Left ventricle myocardium inferior (tissue), 1 donor: ENCODE measurements around the gene LRFN3. TPM values are rescaled to one million over a fixed set of nuclear protein-coding genes. Genes with fewer than 3 reads are reported as not detected.

Source experiments
- DNase-seq: peaks from one replicate; pipeline ENCODE4 v3.0.0-alpha.2; 2020
- H3K27ac ChIP-seq: fragments of 200-600 bp; replicated peaks from 2 replicates; pipeline ENCODE4 v1.8.0; 2021
- H3K27me3 ChIP-seq: fragments of 200-600 bp; 2 replicates; pipeline ENCODE4 v1.8.0; 2021; ENCODE audit warnings: low read depth
- H3K36me3 ChIP-seq: fragments of 200-600 bp; 2 replicates; pipeline ENCODE4 v1.8.0; 2021
- H3K4me1 ChIP-seq: fragments of 200-600 bp; 2 replicates; pipeline ENCODE4 v1.8.0; 2021
- H3K4me3 ChIP-seq: fragments of 200-600 bp; 2 replicates; pipeline ENCODE4 v1.8.0; 2021; ENCODE audit warnings: mild to moderate bottlenecking, moderate library complexity
- H3K9me3 ChIP-seq: fragments of 200-600 bp; replicated peaks from 2 replicates; pipeline ENCODE4 v1.8.0; 2021
- intact Hi-C: fragments of 100-400 bp; cut with micrococcal nuclease; formaldehyde crosslinking; loops from one replicate; pipeline ENCODE4 v1.11.0; 2022
- total RNA-seq: library from RNA; stranded (reverse); fragmentation: NEBNext Ultra II Directional; extraction: Animal tissue kit (Norgen Biotek cat#: 25700); gene quantifications from one replicate; pipeline ENCODE4 v1.2.1, GENCODE V29; 2021
- TF ChIP-seq, protein P1 (sequence below): fragments of 200-600 bp; IDR thresholded peaks from 2 replicates; pipeline ENCODE4 v1.8.0; 2021; ENCODE audit warnings: antibody characterized with exemption, mild to moderate bottlenecking, borderline replicate concordance
- donor health status: DM: no; HTN: yes; CAD: no; lungs with severe emphysema.

Gene LRFN3
- total RNA-seq, 1 donor from 2014 or later, result 7.1 TPM

DNA sequence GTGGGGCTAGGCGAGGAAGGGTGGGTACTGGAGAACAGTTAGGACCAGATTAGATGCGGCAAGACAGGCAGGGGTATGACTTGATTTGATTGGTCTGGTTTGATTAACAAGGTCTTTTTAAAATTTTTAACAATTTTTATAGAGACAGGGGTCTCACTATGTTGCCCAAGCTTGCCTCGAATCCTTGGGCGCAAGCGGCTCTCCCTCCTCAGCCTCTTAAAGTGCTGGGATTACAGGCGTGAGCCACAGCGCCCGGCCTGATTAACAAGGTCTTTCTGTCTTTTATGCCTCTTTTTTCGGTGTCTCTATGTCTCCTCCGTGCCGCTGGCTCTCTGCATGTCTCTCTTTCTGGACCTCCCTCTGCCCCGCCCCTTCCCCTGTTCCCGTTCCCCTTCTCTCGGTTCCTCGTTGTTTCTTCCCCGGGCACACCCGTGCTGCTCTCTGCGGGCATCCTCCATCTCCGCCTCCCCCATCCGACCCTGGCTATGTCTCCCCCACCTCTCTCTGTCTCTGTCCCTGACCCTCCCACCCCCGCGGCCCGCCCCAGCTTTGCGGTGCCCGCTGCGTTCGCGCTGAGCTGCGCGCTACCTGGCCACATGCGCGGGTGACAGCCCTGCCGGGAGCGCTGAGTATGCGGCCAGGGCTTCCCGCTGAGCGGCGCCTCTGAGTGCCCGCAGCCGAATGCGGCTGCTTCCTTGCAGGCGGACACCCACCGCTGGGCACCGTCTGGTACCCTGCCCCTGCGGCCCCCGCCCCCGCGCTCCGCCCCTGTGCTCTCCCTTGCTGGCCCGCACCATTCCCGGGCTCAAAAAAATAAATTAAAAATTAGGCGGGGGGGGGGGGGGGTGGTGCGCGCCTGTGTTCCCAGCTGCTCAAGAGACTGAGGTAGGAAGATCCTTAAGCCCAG, 50.7 kb downstream of the LRFN3 start:
- DNase-seq, result peak; percentile 50
- no peaks in the 10 kb centered on the region for H3K9me3 ChIP-seq
- H3K4me3 ChIP-seq, result peak overlapping the region; percentile 52
- intact Hi-C loops, result no loop called here
- H3K36me3 ChIP-seq, result no peaks in the 10 kb centered on the region
- TF ChIP-seq, protein P1, sequence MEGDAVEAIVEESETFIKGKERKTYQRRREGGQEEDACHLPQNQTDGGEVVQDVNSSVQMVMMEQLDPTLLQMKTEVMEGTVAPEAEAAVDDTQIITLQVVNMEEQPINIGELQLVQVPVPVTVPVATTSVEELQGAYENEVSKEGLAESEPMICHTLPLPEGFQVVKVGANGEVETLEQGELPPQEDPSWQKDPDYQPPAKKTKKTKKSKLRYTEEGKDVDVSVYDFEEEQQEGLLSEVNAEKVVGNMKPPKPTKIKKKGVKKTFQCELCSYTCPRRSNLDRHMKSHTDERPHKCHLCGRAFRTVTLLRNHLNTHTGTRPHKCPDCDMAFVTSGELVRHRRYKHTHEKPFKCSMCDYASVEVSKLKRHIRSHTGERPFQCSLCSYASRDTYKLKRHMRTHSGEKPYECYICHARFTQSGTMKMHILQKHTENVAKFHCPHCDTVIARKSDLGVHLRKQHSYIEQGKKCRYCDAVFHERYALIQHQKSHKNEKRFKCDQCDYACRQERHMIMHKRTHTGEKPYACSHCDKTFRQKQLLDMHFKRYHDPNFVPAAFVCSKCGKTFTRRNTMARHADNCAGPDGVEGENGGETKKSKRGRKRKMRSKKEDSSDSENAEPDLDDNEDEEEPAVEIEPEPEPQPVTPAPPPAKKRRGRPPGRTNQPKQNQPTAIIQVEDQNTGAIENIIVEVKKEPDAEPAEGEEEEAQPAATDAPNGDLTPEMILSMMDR, result no peak
- H3K4me1 ChIP-seq, result peaks cover 11% of the 10 kb centered on the region
- peaks cover 66% of the 10 kb centered on the region for H3K27me3 ChIP-seq
- no peak overlapping the region for H3K27ac ChIP-seq

DNA sequence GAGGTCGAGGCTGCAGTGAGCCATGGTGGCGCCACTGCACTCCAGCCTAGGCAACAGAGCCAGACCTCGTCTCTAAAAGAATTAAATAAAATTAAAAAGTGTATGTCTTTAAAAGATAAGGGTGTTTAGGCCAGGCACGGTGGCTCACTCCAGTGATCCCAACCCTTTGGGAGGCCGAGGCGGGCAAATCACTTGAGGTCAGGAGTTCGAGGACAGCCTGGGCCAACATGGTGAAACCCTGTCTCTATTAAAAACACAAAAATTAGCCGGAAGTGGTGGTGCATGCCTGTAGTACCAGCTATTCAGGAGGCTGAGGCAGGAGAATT, 51.4 kb downstream of the LRFN3 start:
- Histone ChIP-seq H3K36me3 (no peaks in the 10 kb centered on the region), H3K4me1 (peaks cover 11% of the 10 kb centered on the region), H3K27ac (no peak overlapping the region), H3K27me3 (peaks cover 62% of the 10 kb centered on the region), H3K4me3 (peak overlapping the region; percentile 52), H3K9me3 (no peaks in the 10 kb centered on the region)
- TF ChIP-seq, protein P1, result no peak
- no peak for DNase-seq
- intact Hi-C loops, result no loop called here

DNA sequence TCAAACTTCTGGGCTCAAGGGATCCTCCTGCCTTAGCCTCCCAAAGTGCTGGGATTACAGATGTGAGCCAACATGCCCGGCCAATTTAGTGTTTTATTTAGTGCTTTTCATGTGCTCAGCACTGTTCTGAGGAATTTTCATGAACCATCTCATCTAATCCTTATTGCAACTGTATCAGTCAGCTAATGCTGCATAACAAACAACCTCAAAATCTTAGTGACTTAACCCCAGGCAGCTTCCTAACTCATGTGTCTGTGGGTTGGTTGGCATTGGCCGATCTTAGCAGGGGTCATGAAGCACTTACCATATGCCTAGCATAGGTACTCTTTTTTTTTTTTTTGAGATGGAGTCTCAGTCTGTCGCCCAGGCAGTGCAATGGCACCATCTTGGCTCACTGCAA, 52.6 kb downstream of the LRFN3 start:
- intact Hi-C loops, result no loop called here
- no peak for DNase-seq
- Histone ChIP-seq H3K27ac (no peak overlapping the region), H3K9me3 (no peaks in the 10 kb centered on the region), H3K4me3 (no peak overlapping the region), H3K27me3 (peaks cover 56% of the 10 kb centered on the region), H3K4me1 (peaks cover 13% of the 10 kb centered on the region), H3K36me3 (no peaks in the 10 kb centered on the region)
- TF ChIP-seq, protein P1, result no peak

DNA sequence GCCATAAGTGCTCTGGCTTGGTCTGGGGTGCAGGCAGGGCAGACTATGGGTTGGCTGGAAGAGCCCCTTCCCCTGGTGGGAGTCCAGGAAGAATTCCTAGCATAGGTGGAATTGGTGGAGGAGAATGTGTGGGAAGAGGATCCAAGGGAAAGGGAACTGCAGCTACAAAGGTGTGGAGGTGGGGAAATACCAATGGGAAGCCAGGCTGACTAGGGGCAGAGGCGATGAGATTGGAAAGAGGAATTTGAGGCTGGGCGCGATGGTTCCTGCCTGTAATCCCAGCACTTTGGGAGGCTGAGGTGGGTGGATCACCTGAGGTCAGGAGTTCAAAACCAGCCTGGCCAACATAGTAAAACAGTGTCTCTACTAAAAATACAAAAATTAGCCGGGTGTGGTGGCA, 54.0 kb downstream of the LRFN3 start:
- DNase-seq, result no peak
- TF ChIP-seq, protein P1, result no peak
- Histone ChIP-seq H3K36me3 (no peaks in the 10 kb centered on the region), H3K27me3 (peaks cover 43% of the 10 kb centered on the region), H3K9me3 (no peaks in the 10 kb centered on the region), H3K4me3 (no peak overlapping the region), H3K27ac (no peak overlapping the region), H3K4me1 (peaks cover 24% of the 10 kb centered on the region)
- intact Hi-C loops, result no loop called here

DNA sequence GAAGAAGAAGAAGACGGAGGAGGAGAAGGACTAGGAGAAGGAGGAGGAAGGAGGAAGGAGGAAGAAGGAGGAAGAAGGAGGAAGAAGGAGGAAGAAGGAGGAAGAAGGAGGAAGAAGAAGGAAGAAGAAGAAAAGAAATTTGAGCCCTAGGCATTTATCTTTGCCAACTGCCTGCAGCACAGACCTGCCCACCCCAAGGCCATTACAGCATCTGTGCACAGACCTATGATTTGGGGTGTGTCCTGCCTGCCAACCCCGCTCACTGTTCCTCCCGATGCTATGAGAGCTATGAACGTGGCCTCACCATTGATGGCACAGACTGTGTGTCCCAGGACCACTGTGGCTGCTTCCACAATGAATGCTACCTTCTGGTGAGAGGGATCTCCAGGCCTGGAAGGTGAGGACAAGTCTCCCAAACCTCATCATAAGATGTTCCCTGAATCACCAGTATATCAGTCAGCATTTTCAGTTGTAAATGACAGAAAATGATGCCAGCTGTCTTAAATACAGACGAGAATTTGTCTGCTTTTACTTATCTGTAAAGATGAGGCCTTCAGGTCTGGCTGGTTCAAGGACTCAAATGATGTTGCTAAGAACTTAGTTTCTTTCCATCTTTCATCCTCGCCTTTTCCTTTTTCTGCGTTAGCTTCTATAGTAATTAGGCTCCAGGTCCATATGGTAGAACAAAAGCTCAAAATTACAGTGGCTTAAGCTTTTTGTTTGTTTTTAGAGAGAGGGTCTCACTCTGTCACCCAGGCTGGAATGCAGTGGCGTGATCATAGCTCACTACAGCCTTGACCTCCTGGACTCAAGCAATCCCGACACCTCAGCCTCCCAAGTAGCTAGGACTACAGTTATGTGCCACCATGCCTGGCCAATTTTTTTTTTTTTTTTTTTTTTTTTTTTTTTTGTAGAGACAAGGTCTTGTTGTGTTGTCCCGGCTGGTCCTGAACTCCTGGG, 54.9 kb downstream of the LRFN3 start:
- TF ChIP-seq, protein P1, result no peak
- H3K4me1 ChIP-seq, result peaks cover 33% of the 10 kb centered on the region
- DNase-seq, result no peak
- no peaks in the 10 kb centered on the region for H3K36me3 ChIP-seq
- H3K4me3 ChIP-seq, result no peak overlapping the region
- no peak overlapping the region for H3K27ac ChIP-seq
- H3K27me3 ChIP-seq, result peaks cover 34% of the 10 kb centered on the region
- H3K9me3 ChIP-seq, result no peaks in the 10 kb centered on the region
- intact Hi-C loops, result no loop called here
